ENCODE measurements around the gene ANKRD17.
A peak's percentile ranks its signal among the peaks of the same experiment; 100 is the strongest.
"Not testable (repeated sequence)": the region's sequence is repeated elsewhere in the genome, so short reads cannot be mapped to it uniquely, and the experiment has no call there.

The ANKRD17 gene

GRCh38 chr4:73247100-73247499 is 11.5 kb downstream of the ANKRD17 start:
- no peak for DNase-seq

GRCh38 chr4:73245955-73246354 is 12.6 kb downstream of the ANKRD17 start:
- DNase-seq: no peak

- no peak for DNase-seq
Measured at GRCh38 chr4:73244945-73245601, 13.5 kb downstream of the ANKRD17 start.

GRCh38 chr4:73237044-73237443 is 21.6 kb downstream of the ANKRD17 start:
- DNase-seq: no peak

GRCh38 chr4:73236151-73236550 is 22.4 kb downstream of the ANKRD17 start:
- DNase-seq: no peak

GRCh38 chr4:73234712-73235111 is 23.9 kb downstream of the ANKRD17 start:
- DNase-seq: no peak

GRCh38 chr4:73231518-73232487 is 26.8 kb downstream of the ANKRD17 start:
- no peak for DNase-seq

GRCh38 chr4:73230865-73231517 is 27.6 kb downstream of the ANKRD17 start:
- no peak for DNase-seq

- DNase-seq: not testable (repeated sequence)
Measured at GRCh38 chr4:73228800-73229199, 29.8 kb downstream of the ANKRD17 start.

- DNase-seq: no peak
Measured at GRCh38 chr4:73224886-73225285, 33.7 kb downstream of the ANKRD17 start.

GRCh38 chr4:73223258-73223650 is 35.3 kb downstream of the ANKRD17 start:
- DNase-seq: peak in 1 of 2 experiments; percentile 67

GRCh38 chr4:73222466-73223257 is 35.9 kb downstream of the ANKRD17 start:
- peak; percentile 57 to 87 for DNase-seq

GRCh38 chr4:73221734-73222133 is 36.9 kb downstream of the ANKRD17 start:
- peak in 1 of 2 experiments; percentile 6 for DNase-seq

- no peak for DNase-seq
Measured at GRCh38 chr4:73220815-73221214, 37.8 kb downstream of the ANKRD17 start.

GRCh38 chr4:73213916-73214653 is 44.5 kb downstream of the ANKRD17 start:
- DNase-seq: no peak

- no peak for DNase-seq
Measured at GRCh38 chr4:73212982-73213730, 45.4 kb downstream of the ANKRD17 start.

GRCh38 chr4:73211968-73212367 is 46.6 kb downstream of the ANKRD17 start:
- DNase-seq: no peak

GRCh38 chr4:73208376-73208775 is 50.2 kb downstream of the ANKRD17 start:
- no peak for DNase-seq

GRCh38 chr4:73206236-73206635 is 52.4 kb downstream of the ANKRD17 start:
- no peak for DNase-seq

- no peak for DNase-seq
Measured at GRCh38 chr4:73205482-73205881, 53.1 kb downstream of the ANKRD17 start.

- not testable (repeated sequence) for DNase-seq
Measured at GRCh38 chr4:73203976-73204375, 54.6 kb downstream of the ANKRD17 start.

Measured in NCI-H524 (cell line).